Lower lobe of right lung (tissue), 2 donors: Measurements from ENCODE around the gene RIPPLY1. TPM values are rescaled to one million over a fixed set of nuclear protein-coding genes. Genes with fewer than 3 reads are reported as not detected.
"Not testable (repeated sequence)": the region's sequence is repeated elsewhere in the genome, so short reads cannot be mapped to it uniquely, and the experiment has no call there.

Source experiments
- ATAC-seq, 2 donors: fragments of 200-7000 bp; cut with Tn5 transposase; one replicate each; pipeline ENCODE4 v1.9.1; 2020 to 2022; ENCODE audit warnings: mild to moderate bottlenecking in 2 of 2, moderate library complexity in 2 of 2
- DNase-seq: peaks from one replicate; pipeline ENCODE4 v3.0.0-alpha.2; 2020
- H3K27ac ChIP-seq: fragments of 200-600 bp; one replicate; pipeline ENCODE4 v1.8.0; 2022
- H3K27me3 ChIP-seq: fragments of 200-600 bp; one replicate; pipeline ENCODE4 v1.8.0; 2022; ENCODE audit warnings: low read depth
- H3K36me3 ChIP-seq: fragments of 200-600 bp; one replicate; pipeline ENCODE4 v1.8.0; 2022; ENCODE audit warnings: mild to moderate bottlenecking
- H3K4me1 ChIP-seq: fragments of 200-600 bp; one replicate; pipeline ENCODE4 v1.8.0; 2022
- H3K4me3 ChIP-seq: fragments of 200-600 bp; one replicate; pipeline ENCODE4 v1.8.0; 2022; ENCODE audit warnings: mild to moderate bottlenecking
- H3K9me3 ChIP-seq: fragments of 200-600 bp; one replicate; pipeline ENCODE4 v1.8.0; 2022
- CTCF ChIP-seq: fragments of 200-600 bp; IDR thresholded peaks from one replicate; pipeline ENCODE4 v1.8.0; 2022; ENCODE audit warnings: antibody characterized with exemption, mild to moderate bottlenecking
- intact Hi-C: fragments of 100-400 bp; cut with DNase I; formaldehyde crosslinking; loops from one replicate; pipeline ENCODE4 v1.11.0; 2022
- total RNA-seq: library from RNA; stranded (reverse); fragmentation: NEBNext Ultra II Directional; extraction: Animal tissue kit (Norgen Biotek cat#: 25700); gene quantifications from one replicate; pipeline ENCODE4 v1.2.1, GENCODE V29; 2021
- donor health status: DM: no; HTN: yes; CAD: no; lungs with severe emphysema.

Gene RIPPLY1
- total RNA-seq, 1 donor from 2014 or later: not detected

DNA sequence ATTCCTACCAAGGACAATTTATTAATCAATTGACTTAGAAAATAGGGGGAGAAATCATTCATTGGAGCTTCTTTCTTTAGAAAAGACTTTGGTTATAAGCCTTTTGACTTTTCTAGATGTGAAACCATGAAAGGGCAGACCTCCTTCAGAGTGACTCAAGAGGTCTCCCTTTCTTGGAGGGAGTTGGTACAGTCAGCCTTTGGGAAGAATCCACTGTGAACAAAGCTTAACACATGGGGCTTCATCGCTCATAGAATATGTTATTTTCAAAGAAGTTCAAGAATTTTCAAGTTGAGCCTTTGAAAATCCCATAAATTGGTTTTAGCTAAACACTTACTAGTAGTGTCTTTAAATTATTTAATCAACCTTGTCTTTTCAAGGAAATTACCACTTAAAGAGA, 28.0 kb downstream of the RIPPLY1 start:
- H3K36me3 ChIP-seq: no peaks in the 10 kb centered on the region
- intact Hi-C loops: no loop called here
- H3K27ac ChIP-seq: no peak overlapping the region
- H3K27me3 ChIP-seq: no peaks in the 10 kb centered on the region
- no peak for DNase-seq
- TF ChIP-seq CTCF: no peak
- H3K4me3 ChIP-seq: no peak overlapping the region
- H3K9me3 ChIP-seq: no peaks in the 10 kb centered on the region
- H3K4me1 ChIP-seq: no peaks in the 10 kb centered on the region
- ATAC-seq: no peak

DNA sequence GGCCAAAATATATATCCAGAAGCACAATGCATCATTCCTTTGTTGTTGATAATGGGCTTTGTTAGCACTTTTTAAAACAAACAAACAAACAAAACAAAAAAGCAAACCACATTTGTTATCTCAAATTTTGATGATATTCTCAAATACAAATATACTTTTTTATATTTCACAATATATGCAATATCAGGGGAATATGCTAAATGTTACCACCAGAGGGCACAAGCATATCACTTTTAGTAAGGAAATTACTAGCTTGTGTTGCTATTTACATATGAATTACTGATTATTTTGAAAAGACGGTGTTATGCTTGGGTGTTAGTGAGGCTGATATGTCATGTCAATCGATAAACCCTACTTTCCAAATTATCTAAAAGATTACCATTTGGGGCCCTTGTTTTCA, 29.1 kb downstream of the RIPPLY1 start:
- H3K27ac ChIP-seq: no peak overlapping the region
- intact Hi-C loops: no loop called here
- DNase-seq (no peak), ATAC-seq (no peak)
- no peaks in the 10 kb centered on the region for H3K27me3 ChIP-seq
- peak; percentile 40 for TF ChIP-seq CTCF
- no peaks in the 10 kb centered on the region for H3K4me1 ChIP-seq
- no peak overlapping the region for H3K4me3 ChIP-seq
- H3K36me3 ChIP-seq: peaks cover 5% of the 10 kb centered on the region
- no peaks in the 10 kb centered on the region for H3K9me3 ChIP-seq

GRCh38 chrX:106872796-106873195, 30.3 kb downstream of the RIPPLY1 start:
- DNase-seq, ATAC-seq, H3K36me3 ChIP-seq, H3K9me3 ChIP-seq, H3K4me1 ChIP-seq, intact Hi-C loops, H3K4me3 ChIP-seq, H3K27me3 ChIP-seq, H3K27ac ChIP-seq: not testable (repeated sequence)

DNA sequence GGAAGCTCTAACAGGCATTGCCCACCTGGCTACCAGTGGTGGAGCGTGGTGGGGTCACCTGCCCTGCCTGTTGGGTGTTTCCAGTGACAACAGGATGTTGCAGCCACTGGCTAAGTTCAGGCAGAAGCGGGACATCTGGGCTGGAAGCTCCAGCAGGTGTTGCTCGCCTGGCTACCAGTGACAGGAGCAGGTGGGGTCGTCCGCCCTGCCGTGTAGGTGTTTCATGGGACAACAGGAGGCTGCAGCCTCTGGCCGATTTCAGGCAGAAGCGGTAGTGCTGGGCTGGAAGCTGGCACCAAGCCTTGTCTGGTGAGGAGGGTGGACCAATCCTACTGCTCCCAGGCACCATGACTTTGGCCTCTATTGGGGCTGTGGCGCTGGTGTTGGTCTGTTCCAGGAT, 39.4 kb downstream of the RIPPLY1 start:
- DNase-seq: no peak
- no peaks in the 10 kb centered on the region for H3K4me1 ChIP-seq
- TF ChIP-seq CTCF: no peak
- intact Hi-C loops: no loop called here
- no peak for ATAC-seq
- no peaks in the 10 kb centered on the region for H3K9me3 ChIP-seq
- no peaks in the 10 kb centered on the region for H3K36me3 ChIP-seq
- H3K27me3 ChIP-seq: no peaks in the 10 kb centered on the region
- no peak overlapping the region for H3K27ac ChIP-seq
- no peak overlapping the region for H3K4me3 ChIP-seq

- no peaks in the 10 kb centered on the region for H3K27me3 ChIP-seq
- DNase-seq (no peak), ATAC-seq (peak in 1 of 2 donors; percentile 37)
- no peak overlapping the region for H3K4me3 ChIP-seq
- no peaks in the 10 kb centered on the region for H3K4me1 ChIP-seq
- H3K36me3 ChIP-seq: no peaks in the 10 kb centered on the region
- H3K27ac ChIP-seq: no peak overlapping the region
- TF ChIP-seq CTCF: peak; percentile 19
- intact Hi-C loops: no loop called here
- no peaks in the 10 kb centered on the region for H3K9me3 ChIP-seq
Measured at GRCh38 chrX:106862972-106863688, 40.0 kb downstream of the RIPPLY1 start.

Other genes starting within 250 kb of the RIPPLY1 start
- gene RNF128, start 176.6 kb downstream of the RIPPLY1 start, total RNA-seq: 15.4 TPM
- gene TBC1D8B, start 100.7 kb downstream of the RIPPLY1 start, total RNA-seq: 7.4 TPM
- gene CLDN2, start 17.1 kb upstream of the RIPPLY1 start, total RNA-seq: not detected
- 10.8 TPM for gene MORC4, start 96.9 kb upstream of the RIPPLY1 start, total RNA-seq
- gene RBM41, start 215.5 kb upstream of the RIPPLY1 start, total RNA-seq: 20.4 TPM